Activated T-helper 9 cell treated with anti-CD3 and anti-CD28 coated beads, Interleukin-2, amount 50 U/mL, for 16 hours (primary cell): ENCODE data around the gene GPR35.

ENCODE experiments used
- DNase-seq: peaks from one replicate; pipeline ENCODE4 v3.0.0-alpha.2; 2020; ENCODE audit warnings: low read depth

Gene GPR35

DNA sequence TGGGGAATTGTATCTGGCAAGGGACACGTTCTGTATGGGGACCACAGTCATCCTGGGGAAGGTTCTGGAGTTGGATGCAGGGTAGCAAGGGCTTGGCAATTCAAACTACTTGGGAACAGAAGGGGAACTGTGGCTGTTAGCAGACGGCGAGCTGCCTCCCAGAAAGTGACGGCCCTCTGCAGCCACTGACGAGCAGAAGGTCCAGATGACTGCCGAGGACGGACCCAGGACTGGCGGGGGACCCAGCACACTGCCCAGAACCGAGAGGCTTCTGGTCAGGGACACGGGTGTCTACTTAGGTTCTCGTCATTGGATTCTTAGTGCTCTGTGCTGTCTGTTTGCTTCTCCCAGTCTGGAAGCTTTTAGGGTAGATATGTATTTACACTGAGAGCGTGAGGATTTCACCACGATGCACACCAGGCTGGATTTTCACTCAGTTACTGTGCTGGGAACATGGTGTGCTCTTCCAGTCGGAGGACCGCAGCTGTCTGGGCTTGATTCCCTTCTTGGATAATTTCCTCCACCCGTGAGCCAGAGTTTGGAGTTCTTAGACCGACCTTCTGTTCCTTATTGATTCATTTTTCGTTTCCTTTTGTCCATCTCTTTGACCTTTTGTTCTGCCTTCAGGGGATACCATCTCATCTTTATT, 13.4 kb downstream of the GPR35 start:
- no peak for DNase-seq

DNA sequence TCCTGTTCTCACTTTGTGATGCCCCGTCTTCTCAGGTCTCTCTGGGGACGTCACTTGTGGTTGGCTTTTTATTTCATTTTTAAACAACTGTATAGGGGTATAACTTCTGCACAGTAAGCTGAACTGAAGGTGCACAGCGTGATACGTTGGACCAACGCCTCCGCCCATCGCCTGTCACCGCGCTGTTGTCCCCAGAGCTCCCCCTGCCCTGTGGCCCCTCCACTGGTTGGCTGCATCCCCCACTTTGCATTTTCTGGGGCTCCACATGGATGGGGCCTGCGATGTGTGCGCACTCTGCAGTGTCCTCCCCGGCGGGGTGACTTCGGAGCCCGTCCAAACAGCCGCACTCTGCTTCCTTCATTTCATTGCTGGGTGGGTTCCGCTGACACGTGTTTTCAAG, 14.3 kb downstream of the GPR35 start:
- DNase-seq, result no peak

DNA sequence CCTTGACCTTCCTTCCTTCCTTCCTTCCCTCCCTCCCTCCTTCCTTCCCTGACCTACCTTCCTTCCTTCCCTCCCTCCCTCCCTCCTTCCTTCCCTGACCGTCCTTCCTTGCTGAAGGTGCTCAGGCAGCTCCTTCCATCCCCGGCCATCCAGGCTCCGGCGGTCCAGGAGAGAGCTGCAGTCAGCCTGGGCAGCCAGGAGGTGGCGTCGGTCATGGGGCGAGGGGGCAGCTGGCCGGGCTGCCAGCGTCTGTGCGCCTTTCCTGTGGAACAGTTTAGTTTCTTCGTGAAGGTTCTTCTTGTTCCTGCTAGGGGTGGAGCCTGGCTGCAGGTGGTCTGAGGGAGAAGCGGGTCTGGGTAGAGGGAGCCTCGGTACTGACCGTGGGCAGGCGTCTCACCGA, 15.7 kb downstream of the GPR35 start:
- no peak for DNase-seq

DNA sequence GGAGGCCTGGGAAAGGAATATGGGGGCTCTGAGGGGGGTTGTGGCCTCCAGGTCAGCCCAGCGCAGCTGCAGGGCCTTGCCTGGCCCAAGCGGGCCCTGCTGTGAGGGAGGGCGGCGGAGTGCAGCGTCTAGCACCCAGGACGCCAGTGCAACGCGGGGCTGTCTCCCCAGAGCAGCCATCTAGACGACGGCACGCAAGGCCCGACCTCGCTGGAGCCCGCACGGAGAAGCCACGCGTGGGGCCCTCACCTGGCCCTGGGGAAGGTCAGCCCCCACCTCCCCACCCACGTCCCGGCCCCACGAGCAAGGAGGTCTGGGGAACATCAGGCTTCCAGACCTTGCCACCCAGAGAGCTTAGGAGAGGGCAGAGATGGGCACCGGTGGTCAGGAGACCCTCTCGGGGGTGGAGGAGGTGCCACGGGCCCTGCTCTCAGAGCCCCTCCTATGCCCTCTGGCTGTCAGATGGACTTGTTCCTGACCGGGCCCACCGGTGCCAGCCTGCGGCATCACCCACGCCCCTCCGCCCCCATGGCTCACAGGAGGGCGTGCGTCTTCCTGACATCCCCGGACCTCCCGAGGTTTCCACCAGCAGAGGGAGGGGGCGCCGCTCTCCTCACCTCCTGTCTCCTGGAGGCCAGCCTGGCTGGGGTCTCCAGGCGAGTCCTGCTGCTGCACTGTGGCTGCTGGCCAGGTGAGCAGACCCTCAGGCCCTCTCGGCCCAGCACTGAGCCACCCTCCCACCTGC, 17.0 kb downstream of the GPR35 start:
- DNase-seq, result no peak

DNA sequence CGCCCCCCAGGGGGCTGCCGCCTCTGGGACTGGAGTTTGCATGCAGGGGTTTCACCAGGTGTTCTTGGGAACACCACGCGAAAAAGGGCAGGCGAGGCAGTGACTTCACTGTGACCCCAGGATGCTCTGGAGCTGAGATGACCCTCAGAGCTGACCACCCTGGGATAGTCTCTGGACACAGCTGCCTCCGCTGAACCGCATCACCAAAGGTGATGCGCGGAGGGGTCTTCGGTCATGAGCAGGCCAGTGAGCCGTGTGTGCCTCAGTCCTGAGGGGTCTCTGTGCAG, 17.5 kb downstream of the GPR35 start:
- DNase-seq, result no peak

DNA sequence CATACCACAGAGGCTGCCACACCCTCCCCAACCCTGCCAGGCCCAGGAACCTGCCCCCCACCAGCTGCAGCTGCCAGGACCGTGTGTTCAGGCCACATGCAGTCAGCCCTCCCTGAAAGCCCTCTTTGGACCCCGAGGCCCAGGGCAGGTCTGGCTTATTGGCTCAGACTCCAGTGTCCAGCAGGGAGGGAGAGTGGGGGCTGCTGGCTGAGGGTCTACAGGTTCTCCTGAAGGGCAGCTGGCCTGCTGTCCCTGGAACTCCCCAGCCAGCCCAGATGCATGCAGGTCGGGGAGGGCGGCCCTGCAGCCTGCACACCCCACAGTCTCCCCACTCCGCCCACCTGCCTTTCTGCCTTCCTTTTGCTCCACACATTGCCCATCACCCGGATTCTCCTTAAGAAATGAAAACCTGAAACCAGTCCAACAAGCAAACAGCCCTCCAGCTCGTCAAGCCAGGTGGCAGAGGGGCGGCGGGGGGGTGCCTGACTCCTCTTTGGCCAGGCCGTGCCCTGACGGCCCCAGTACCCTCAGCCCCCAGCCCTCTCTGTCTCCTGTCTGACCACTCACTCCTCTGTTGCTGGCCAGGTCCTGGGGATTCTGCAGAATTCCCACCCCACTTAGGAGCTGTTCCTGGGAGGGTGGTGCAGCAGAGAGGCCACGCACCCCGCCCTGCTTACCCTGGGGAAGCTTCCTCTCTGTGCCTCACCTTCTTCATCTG, 18.0 kb downstream of the GPR35 start:
- no peak for DNase-seq

DNA sequence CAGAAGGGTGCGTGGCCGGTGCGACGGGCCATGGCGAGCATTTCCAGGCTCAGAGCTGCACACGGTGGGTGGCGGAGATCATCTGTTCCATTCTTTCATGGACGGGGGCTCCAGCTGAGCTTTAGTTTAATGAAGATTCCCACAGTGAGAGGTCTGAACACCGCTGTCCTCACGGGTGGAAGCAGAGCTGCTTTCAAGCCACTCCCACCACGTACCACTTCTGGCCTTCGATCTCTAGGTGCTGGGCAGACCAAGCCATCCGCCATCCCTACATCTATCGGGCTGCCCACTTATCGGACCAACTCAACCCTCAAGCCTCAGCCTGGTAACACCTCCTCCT, 18.5 kb downstream of the GPR35 start:
- DNase-seq, result no peak

DNA sequence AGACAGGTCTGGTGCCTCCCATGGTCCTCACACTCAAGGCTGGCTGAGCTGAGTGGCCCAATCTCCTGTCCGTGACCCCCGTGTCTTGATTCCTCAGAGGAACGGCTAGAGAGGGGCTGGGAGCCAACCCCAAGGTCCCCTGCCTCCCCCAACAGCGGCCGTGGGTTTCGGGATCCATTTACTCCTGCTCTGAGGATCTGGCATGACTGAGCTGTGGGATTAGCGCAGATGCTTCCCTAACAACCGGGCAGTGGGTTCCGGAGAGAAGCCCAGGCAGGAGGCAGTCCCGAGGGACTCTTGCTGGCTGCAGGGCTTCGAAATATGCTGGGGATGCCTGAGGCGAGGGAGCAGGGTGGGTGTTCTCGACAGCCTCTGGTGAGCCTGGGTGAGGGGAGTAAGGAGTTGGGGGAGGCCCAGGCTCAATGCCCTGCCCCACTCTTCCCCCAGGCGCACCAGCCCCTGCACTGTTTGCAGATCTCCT, 18.9 kb downstream of the GPR35 start:
- DNase-seq, result no peak

DNA sequence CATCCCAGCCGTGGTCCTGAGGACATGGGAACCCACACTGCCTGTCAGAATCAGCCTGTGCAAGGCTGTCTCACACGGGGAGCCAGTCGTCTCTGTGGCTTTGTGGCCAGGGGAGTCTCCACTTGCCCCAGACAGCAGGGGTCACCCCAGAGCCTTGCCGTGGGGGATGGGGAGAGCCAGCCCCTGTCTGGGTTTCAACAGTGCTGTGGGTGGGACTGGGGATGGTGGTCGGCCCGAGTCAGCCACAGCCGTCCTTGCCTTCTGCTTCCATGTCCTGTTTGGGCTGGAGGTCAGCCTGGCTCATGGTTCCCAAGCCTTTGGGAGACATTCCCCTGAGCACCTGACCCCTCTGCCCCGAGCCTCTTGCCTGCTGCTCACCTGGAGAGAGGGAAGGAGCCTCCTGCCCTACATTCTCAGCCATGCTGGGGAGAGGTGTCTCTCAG, 19.6 kb downstream of the GPR35 start:
- DNase-seq, result no peak

DNA sequence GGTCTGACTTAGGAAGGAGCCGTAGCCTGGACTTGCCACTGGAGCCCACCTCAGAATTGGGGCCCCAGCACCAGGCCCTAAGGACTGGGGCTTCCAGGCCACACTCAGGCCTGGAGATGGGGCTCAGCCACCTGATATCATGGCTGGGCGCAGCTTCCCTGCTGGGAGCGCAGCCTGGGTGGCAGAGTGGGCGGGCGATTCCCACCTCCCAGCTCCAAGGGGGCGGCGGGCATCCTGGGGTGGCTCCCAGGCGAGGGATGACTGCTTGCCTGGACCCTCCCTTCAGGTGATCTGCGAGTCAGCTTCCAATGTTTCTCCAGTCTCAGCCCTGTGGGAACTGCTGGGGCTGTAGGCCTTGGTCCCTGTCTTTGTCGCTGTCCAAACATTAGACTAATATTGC, 20.1 kb downstream of the GPR35 start:
- DNase-seq, result no peak

DNA sequence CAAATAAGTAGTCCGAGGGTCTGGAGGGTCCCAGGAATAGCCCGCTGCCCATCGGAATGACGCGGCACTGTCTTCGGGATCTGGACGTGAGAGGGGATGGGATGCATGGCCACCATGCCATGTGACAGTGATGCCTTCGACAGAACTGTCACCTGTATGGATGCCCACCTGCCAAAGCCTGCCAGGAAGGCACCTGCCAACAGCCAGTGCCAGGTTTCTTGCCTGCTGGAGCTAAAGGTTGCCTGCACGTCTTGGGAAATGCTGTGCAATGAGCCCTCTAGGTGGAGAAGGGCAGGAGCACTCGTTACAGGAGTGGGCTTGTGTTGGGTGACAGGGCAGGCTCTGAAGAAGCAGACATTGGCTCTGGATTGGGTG, 20.5 kb downstream of the GPR35 start:
- DNase-seq, result no peak

DNA sequence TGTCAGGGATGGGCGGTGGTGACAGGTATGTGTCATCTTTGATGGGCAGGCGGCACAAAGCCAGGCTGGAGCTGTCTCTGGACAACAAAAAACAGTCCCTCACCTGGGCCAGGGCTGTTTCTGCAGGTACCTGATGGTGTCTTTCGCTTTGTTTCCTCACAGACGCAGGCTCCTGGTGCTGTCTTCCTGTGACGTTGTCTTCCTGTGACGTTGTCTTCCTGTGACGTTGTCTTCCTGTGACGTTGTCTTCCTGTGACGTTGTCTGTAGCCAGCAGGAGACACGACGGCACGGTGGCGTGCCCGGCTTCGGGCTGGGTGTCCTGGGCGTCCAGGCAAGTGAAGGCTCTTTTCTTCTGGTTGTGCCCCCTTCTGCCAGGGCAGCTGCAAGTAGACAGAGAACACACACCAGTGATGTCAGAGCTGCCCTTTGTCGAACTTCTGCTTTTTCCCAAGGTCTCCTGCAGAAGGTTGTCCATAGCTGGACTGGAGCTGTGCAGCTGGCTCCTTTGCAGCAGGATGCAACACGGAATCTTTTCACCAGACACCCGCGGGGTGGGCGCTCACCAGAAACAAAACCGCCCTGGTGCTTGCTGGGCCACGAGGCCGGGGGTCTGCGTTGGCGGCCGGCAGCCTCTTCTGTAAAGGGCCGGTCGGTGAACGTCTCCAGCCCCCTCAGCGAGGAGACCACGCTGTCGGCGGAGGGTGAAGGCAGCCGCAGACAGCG, 21.1 kb downstream of the GPR35 start:
- no peak for DNase-seq

DNA sequence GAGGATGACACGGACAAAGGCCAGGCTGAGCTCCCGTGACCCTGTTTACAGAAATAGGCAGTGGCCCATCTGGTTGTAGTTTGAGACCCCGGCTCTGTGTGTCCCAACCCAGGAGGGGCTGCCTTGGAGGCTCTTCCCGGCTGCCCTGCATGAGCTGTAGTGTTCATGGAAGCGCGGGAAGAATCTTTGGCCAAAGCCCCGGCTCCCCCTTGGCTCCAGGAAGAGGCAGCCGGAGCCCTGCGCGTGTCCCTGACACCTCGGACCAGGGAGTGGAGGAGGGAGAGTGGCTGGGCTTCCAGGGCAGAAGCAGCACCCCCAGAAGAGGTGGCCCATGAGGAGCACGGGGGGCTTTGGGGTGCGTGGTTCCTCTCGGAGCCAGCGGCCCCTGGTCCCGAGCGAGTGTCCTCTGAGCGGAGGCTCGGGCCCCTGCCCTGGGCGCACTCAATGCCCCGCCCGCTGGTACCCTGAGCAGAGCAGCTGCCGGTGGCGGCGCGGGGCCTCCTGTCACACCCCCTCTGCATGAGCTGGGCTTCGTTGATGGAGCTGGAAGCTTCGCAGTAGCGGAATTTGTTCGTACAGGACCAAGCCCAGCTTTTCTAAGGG, 21.7 kb downstream of the GPR35 start:
- no peak for DNase-seq

DNA sequence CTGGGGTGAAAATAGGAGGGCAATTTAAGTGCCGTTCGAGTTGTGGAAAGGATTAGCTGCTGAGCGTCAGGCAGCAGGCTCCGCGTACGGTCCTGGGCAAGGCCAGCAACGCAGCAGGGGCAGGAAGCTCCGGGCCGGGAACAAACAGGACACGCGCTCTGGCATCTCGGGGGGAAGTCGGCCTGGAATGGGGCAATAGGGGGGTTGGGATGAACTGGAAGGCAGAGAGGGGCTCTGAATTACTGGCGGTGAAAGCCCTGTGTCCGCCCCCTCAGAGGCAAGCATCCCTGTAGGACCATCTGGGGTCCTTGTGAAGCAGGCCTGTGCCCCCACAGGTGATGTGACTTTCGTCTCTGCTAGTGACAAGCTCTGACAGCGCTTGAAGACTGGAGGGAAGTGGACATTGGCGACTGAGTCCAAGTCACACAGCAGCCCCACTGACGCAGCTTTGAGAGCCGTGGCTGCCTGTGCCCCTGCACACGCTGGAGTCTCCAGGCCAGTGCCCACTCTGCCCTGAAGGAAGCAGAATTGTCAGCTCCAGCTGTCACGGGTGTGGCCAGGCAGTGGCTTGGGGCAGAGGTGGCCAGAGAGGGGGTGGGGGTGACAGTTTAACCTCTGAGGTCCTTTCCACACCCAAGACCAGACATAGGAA, 22.3 kb downstream of the GPR35 start:
- DNase-seq, result no peak

DNA sequence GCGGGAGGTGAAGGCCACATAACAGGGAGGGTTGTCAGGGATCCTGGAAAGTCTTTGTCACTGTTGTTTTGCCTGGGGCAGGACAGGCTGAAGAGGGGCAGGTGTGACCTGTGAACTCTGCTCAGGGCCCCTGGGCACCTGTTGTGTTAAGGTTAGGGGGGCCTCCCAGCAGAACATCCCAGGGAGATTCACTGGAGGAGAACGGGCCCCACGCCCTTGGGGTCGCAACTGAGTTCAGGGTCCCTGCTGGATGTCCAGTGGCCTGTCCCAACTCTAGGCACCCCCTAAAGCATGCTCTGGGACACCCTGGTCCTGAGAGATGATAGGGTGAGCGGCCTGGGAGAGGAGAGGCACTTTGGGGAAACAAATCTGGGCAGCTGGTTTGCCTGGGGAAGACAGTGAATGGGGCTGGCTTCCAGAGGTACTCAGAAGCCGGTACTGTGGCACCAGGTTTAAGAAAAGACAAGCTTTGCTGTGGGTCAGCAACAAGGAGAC, 22.9 kb downstream of the GPR35 start:
- no peak for DNase-seq

DNA sequence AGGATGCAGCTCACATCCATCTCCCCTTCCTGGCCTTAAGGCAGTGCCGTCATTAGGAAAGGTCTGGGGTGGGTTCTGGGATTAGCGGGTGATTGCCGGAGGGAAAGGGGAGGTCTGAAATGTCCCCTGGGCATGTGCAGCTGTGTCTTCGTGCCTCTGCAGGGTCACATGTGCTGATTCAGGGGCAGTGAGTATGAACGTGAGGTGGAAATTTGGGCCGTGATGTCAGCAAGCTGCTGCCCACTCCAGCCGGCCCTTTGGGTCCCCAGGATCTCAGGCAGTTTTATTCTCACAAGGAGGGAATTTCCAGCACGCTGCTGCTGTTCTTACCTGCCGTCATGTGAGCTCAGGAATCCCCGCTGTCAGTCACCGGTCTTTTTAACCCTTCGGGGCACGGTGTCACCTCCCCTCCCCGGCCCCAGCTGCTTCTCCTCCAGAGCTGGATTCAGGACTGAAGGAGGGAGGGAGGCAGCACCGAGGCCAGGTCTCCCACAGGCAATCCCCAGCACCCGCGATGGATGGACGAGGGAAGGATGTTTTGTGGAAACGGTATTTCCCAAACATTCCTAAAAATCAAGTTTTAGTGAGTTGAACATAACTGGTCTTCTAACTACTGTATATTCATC, 23.5 kb downstream of the GPR35 start:
- no peak for DNase-seq

DNA sequence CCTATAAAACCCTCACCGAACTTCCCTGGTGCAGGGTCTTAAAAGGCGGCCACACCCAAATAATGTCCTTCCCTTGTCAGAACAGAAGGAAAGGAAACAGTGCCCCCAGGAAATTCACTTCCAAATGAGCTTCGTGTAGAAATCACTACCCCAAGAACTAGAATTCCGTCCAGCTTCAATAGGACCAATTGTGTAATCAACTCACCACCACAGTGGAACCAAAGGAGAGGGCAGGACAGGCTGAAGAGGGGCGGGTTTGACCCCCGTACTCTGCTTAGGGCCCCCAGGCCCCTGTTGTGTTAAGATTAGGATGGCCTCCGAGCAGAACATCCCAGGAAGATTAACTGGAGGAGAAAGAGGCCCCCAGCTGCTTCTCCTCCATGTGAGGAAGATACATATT, 24.1 kb downstream of the GPR35 start:
- DNase-seq, result no peak

DNA sequence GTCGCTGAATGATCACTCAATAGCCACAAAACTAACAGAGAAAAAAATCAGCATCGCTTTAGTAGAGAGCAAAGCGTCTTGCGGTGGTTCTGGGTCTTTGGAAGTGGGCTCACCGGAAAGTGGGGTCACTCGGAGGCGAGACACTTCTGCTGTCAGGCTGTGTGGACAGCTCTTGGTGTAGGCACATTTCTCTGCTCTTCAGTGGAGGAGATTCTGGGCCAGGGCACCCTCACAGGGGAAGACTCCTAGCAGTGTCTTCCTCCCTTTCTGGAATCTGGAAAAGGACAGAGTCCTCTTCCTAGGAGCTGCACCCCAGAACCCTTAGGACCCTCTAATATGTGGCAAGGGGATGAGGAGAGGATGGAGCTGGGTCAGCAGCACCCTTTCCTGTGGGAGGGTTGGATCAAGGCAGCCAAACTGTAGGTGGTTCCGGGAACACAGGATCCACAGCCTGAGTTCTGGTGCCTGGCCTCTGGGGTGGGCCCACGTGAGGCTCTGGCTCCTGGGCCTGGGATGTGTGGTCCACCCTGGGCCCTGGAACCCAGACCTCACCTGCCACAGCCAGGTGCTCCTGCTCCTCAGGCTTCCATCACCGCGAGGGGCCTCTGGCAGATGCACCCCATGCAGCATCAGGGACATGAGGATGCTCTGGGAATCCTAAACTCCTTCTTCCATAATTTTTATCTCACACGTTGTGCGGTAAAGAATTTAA, 25.1 kb downstream of the GPR35 start:
- no peak for DNase-seq

DNA sequence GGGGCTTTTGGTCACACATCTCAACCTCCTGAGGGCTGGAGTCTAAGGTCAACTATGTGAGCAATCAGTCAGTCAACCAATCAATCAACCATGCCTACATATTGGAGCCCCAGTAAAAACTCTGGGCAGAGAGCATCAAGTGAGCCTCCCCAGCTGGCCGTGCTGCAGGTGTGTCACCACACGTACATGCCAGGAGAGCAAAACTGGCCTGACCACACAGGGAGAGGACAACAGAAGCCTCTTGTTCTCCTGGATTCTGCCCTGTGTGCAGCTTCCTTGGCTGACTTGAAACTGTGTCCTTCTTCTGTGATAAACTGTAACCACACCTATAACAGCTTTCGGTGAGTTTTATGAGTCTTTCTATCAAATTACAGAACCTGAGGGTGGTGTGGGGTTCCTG, 25.9 kb downstream of the GPR35 start:
- DNase-seq, result no peak
